ENCODE measurements around the gene SKIC2. TPM values are rescaled to one million over a fixed set of nuclear protein-coding genes. Genes with fewer than 3 reads are reported as not detected.
"Not testable (repeated sequence)": the region's sequence is repeated elsewhere in the genome, so short reads cannot be mapped to it uniquely, and the experiment has no call there.

Gene SKIC2
- total RNA-seq, 1 donor from 2014 or later, result 47.3 TPM

DNA sequence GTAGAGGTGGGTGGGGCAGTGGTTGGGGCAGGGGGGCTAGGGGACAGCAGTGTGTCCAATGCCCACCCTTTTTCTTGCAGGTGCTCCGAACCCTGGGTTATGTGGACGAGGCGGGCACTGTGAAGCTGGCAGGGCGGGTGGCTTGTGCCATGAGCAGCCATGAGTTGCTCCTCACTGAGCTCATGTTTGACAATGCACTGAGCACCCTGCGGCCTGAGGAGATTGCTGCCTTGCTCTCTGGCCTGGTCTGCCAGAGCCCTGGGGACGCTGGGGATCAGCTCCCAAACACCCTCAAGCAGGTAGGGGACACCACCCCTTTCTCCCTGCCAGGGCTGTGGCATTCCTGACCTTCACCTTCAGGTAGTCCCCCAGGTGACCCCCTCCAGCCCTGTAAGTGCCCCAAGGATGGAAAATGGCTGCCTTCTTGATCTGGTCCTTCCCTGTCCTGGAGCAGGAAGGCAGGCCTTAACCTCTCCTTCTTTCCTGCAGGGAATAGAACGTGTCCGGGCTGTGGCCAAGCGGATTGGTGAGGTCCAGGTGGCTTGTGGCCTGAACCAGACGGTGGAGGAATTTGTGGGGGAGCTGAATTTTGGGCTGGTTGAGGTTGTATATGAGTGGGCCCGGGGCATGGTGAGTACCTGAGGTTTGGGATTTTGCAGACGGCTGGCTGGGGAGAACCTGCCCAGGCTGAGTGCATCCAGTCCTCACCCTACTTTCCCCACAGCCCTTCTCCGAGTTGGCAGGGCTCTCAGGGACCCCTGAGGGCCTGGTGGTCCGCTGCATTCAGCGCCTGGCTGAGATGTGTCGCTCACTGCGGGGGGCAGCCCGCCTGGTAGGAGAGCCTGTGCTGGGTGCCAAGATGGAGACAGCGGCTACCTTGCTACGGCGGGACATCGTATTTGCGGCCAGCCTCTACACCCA is 10.1 kb downstream of the SKIC2 start:
- DNase-seq (ENCODE audit: low read depth), result no peak

DNA sequence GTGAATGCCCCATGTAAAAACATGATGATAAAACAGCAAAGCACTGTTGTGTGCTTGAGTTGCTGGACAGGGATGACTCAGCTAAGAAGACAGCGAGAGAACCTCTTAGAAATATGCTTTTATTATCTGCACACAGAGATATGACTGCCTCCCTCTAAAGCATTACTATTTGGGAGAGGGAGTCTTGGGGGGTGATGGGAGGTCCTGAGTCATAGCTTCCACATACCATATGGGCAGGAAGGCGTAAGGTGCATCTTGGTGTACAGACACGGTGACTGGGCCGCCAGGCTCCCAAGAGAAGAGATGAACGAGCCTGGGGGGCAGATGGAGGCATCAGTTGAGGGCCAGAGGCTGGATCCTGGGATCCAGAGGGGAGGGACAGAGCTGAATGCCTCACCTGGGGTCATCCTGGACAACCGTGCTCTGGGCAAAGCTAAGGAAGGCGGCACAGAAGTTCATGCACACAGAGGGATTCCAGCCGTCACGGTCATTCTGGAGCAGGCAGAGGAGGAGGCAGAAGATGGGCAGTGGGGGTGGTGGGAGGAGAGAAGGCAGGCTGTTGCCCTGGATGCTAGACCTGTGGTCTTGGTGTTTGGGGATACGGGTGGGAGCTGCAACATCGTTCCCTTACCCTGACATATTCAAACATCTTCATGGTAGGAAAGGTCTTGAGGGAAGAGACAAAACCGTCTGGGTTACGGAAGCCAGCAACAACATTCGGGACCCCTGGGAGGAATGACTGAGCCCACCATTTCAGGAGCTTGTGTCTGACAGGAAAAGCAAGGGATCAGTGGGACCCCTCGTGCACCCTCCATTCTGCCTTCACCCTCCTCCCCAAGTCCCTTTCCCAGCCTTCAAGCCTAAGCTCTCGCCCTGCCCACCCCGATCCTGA is 11.0 kb downstream of the SKIC2 start:
- no peak for DNase-seq (ENCODE audit: low read depth)

DNA sequence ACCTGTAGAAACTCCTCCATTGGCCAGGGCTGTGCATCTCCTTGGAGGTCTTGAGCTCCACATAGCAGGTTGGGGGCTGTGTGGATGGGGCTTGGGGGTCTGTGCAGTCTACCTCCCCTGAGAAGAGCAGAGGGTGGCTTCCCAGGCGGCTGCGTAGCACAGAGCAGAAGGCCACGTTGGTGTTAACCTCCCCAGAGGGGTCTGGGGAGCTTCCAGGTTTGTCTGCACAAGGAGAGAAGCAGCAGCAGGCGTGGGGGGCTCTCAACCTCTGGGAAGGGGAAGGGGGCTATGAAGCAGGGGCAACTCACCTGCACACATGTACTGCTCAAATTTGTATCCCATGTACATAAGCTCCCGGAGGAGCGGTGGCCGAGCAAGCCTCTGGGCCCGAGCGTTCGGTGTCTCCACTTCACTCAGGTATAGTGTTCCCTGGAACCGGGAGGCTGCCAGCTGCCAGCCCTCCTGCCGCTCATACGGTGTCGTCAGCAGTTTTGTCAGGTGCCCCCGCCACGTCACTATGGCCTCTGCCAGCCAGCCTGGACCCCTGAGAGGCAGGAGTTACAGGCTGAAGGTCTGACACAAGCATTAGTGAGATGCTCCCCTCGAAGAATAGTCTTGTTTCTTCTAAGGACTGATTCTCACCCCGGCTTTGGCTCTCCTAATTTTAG is 11.8 kb downstream of the SKIC2 start:
- no peak for DNase-seq (ENCODE audit: low read depth)

DNA sequence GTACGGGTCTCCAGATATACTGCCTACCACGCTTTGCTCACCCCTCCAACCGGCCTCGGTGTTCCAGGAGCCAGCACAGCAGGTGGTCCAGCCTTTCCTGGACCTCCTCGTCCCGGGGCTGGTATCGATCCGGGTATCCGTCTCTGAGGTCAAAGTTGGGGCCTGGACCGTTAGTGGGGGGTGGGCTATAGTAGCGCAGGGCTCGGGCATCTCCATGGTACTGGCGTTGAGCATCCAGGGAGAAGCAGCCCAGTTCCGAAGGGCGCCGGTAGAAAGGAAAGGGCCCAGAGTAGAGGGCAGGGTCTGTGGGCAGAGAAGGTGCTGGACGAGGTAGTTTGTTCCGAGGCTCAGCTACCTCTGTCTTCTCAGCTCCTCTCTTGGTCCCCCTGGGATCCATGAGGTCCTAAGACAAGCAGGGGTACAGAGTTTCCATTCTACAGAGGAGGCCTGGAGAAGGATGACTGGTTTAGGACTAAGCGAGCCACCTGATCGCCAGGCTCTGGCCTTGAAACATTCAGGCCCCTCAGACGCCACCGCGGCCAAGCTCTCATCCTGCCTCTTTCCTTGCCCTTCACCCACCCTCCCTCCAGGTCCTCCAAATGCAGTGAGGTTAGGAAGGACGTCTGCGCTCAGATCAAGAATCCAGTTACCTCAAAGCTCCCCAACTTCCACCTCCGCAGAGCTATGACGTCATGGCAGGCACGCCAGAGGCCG is 12.5 kb downstream of the SKIC2 start:
- no peak for DNase-seq (ENCODE audit: low read depth)

DNA sequence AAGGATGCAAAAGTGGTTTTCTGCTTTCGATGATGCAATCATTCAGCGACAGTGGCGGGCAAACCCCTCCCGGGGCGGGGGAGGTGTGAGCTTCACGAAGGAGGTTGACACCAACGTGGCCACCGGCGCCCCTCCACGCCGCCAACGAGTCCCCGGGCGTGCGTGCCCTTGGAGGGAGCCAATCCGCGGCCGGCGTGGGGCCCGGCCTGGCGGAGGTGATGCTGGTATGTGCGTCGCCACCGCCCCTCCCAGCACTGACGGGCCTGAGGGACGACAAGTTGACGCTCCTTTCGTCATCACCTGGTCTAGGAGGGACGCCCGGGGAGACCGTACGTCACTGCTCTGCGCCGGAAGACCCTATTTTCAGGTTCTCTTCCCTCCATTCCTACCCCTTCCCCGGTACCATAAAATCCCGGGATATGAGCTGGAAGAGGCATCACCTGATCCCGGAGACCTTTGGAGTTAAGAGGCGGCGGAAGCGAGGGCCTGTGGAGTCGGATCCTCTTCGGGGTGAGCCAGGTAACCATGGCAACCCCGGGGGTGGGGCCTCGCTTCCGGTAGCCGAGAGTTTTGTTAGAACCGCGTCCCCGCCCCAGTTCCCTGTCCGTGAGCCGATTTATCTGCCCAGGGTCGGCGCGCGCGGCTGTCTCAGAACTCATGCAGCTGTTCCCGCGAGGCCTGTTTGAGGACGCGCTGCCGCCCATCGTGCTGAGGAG is 13.2 kb downstream of the SKIC2 start, which contains the start of gene DXO:
TSS of gene DXO (minus strand) at position 146 of the 716 bp plus-strand sequence. CDS start 463 bp downstream, outside the sequence.
- peak; percentile 95 for DNase-seq (ENCODE audit: low read depth)

DNA sequence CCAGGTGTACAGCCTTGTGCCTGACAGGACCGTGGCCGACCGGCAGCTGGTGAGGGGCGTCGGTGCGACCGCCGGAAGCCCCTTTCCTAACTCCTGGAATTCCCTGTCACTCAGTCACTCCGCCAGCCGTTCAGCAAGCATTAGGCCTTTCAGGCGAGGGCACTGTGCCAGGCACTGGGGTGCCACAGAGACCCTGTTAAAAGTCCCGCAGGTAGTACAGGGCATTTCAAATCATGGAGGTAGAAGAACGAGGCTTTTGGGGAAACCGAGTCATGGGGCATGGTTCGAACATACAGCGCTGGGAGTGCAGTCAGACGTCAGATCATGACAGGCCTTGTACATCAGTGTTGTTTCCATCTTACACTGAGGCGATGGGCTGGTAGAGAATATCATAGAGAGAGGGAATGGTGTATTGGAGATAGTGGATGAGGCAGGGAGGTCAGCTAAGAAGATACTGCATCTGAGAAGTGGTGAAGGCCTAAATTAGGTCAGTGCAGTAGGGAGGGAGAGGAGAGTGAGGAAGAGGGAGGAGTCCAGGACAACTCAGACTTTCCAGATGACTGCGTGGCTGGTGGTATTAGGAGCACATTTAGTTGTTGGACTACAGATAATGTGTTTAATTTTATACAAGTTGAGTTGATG is 13.9 kb downstream of the SKIC2 start:
- peak; percentile 16 for DNase-seq (ENCODE audit: low read depth)

DNA sequence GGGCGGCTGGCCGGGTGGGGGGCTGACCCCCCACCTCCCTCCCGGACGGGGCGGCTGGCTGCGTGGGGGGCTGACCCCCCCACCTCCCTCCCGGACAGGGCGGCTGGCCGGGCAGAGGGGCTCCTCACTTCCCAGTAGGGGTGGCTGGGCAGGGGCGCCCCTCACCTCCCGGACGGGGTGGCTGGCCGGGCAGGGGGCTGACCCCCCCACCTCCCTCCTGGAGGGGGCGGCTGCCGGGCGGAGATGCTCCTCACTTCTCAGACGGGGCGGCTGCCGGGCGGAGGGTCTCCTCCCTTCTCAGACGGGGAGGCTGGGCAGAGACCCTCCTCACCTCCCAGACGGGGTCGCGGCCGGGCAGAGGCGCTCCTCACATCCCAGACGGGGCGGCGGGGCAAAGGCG is 17.1 kb downstream of the SKIC2 start:
- not testable (repeated sequence) for DNase-seq (ENCODE audit: low read depth)

DNA sequence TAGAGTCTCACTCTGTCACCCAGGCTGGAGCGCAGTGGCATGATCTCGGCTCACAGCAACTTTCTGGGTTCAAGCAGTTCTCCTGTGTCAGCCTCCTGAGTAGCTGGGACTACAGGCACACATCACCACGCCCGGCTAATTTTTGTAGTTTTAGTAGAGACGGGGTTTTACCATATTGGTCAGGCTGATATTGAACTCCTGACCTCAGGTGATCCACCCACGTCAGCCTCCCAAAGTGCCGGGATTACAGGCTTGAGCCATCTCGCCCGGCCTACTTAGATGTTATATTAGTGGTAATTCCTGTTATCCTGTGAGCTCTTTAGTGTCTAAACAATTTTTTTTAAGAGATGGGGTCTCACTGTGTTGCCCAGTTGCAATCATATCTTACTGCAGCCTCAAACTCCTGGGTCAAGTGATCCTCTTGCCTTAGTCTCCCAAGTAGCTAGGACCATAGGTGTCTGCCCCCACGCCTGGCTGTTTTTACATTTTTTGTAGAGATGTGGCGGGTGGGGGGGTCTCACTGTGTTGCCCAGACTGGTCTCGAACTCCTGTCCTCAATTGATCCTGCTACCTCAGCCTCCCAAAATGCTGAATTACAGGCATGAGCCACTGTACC is 18.9 kb downstream of the SKIC2 start:
- no peak for DNase-seq (ENCODE audit: low read depth)

DNA sequence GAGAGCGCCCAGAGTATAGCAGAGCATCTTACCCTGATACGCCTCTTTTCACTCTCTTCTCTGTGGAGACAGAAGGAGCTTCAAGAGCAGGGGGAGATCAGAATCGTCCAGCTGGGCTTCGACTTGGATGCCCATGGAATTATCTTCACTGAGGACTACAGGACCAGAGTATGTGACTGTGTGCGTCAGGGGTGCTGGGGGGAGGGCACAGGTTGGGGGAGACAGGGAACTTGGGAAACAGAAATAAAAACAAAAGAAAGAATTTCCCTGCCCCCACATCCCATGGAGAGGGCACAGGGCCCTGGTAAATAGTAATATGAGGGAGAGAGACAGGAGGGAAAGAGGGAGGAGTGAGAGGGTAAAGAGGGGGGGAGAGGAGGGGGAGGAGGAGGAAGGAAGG is 19.9 kb downstream of the SKIC2 start:
- DNase-seq (ENCODE audit: low read depth), result no peak

DNA sequence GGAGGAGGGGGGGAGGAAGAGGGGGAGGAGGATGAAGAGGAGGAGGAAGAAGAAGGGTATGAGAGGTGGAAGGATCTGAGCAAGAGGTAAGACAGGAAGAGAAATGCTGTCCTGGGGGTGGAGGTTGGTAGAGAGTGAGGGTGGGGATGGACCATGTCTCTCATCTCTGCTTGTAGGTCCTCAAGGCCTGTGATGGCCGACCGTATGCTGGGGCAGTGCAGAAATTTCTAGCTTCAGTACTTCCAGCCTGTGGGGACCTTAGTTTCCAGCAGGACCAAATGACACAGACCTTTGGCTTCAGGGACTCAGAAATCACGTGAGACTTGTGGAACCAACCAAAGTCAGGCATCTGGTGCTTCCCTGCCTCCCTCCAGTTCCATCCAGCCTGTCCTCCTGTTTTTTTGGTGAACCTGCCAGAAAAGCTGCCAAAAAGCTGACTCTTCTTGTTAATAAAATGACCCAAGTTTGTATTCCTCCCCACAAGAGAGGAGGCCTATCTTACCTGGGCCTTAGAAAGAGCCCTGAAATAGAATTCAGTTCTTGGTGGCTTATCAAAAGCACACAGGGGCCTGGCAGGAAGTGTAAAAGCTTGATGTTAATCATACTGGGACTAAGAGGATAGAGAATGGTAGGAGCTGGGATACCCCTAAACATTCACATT is 20.4 kb downstream of the SKIC2 start:
- DNase-seq (ENCODE audit: low read depth), result no peak

DNA sequence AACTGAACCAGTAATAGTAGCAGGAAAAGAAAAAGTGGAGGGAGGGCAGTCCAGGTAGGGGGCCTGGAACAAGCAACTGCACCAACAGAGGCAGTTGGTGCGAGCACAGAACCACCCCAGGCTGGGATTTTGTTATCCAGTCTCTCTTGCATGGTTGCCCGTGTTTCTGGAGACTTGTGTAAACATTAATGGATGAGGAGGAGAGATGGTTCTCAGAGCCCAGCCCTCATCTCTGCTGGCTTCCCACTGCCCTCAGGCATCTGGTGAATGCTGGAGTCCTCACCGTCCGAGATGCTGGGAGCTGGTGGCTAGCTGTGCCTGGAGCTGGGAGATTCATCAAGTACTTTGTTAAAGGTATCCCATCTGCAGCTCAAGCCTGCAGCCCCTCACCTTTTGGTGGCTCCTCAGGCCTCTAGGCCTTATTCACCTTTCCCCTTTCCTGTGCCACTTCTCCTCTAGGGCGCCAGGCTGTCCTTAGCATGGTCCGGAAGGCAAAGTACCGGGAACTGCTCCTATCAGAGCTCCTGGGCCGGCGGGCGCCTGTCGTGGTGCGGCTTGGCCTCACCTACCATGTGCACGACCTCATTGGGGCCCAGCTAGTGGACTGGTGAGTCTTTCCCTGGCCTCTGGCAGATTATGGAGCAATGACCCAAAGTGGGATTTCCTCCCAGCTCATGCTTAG is 21.4 kb downstream of the SKIC2 start:
- DNase-seq (ENCODE audit: low read depth), result peak; percentile 26

DNA sequence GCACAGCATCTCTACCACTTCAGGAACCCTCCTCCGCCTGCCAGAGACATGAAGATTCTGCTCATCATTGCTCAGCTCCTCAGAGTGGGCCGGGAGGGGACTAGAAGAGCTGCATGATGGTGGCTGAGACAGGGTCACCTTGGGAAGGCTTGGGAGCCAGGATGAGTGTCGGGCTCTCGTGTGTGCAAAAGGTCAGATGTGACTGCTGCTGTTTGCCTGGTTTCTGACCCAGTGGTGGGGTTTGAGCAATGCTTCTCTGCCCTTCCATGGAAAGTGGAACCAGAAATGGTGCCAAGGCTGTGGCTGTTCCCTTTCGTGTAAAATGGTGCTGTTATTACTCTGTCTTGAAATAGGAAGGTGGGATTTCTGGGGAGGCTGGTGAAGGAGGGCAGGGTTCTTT is 22.0 kb downstream of the SKIC2 start:
- not testable (repeated sequence) for DNase-seq (ENCODE audit: low read depth)

DNA sequence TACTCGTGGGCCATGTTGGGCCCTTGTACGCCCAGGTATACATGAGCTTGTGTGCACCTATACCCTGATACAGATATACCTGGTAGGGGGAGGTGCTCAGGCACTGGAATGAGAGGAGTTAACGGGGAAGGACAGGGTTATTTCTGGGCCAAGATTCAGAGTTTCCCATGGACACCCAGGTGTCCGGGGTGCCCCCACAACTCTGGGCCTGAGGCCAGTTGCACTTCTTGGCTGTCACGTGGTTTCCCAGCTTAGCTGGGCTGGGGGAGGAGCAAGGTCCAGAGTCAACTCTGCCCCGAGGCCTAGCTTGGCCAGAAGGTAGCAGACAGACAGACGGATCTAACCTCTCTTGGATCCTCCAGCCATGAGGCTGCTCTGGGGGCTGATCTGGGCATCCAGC is 22.8 kb downstream of the SKIC2 start, which contains the start of gene C4A:
TSS of gene C4A (plus strand) at position 314 of the 400 bp plus-strand sequence. CDS start at position 365, 51 bp downstream.
- not testable (repeated sequence) for DNase-seq (ENCODE audit: low read depth)

DNA sequence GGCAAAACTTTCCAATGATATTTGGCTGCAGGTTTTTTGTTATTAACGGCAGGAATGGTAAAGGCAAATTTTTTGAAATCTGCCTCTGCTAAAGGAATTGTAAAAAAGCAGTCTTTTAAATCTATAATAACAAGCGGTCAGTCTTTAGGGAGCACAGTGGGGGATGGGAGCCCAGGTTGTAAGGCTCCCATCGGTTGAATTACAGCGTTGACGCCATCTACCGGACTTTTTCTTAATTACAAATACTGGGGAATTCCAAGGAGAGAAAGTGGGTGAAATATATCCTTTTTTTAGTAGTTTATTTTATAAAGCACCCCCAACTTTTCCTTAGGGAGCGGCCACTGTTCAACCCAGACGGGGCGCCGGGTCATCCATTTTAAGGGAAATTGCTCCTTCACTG is 30.4 kb downstream of the SKIC2 start:
- not testable (repeated sequence) for DNase-seq (ENCODE audit: low read depth)

DNA sequence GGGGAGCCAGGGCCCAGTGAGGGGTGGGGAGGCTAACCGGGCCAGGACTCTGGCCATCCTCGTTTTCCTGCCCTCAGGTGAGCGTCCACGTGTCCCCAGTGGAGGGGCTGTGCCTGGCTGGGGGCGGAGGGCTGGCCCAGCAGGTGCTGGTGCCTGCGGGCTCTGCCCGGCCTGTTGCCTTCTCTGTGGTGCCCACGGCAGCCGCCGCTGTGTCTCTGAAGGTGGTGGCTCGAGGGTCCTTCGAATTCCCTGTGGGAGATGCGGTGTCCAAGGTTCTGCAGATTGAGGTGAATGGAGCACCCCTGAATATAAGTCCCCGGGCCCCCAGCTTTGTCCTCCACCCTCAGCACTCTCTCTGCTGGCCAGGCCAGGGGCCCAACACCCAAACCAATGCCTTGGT is 35.4 kb downstream of the SKIC2 start:
- not testable (repeated sequence) for DNase-seq (ENCODE audit: low read depth)

DNA sequence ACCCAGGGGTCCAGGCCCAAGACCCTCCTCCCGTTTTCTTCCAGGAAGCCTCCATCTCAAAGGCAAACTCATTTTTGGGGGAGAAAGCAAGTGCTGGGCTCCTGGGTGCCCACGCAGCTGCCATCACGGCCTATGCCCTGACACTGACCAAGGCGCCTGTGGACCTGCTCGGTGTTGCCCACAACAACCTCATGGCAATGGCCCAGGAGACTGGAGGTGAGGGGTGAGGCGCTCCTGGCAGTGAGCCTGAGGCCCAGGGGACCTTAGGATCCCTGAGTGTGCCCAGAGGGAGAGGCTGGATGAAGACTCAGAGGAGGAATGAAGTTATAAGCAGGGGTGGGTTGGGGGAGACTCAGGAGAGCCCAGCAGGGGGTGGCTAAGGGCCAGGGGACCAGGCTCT is 37.4 kb downstream of the SKIC2 start:
- not testable (repeated sequence) for DNase-seq (ENCODE audit: low read depth)

DNA sequence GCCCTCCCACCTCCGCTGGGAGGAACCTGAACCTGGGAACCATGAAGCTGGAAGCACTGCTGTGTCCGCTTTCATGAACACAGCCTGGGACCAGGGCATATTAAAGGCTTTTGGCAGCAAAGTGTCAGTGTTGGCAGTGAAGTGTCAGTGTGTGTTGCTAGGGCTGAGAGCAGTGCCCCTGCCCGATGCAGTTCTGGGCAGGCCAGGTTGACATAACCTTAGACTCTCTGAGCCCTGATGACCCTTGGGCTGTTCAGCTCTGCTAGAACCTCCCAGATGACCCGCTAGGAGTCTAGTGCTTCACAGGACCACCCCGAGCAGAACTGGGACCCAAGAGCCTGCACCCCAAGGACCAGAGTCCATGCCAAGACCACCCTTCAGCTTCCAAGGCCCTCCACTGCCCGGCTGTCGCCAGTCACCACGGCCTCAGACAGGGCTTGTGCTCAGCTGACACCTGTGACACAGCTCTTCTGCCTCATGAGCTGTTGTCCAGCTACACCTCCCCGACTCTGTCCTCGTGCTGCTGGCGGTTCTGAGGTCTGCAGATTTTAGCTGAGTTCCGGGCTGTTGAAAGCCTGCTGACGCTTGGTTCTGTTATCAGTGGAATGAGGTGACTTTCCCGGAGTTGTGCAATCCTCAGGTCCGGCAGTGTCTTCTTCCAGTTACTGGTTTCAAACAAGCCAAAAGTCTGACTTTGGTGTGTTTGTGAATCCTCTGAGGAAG is 43.7 kb downstream of the SKIC2 start:
- not testable (repeated sequence) for DNase-seq (ENCODE audit: low read depth)

DNA sequence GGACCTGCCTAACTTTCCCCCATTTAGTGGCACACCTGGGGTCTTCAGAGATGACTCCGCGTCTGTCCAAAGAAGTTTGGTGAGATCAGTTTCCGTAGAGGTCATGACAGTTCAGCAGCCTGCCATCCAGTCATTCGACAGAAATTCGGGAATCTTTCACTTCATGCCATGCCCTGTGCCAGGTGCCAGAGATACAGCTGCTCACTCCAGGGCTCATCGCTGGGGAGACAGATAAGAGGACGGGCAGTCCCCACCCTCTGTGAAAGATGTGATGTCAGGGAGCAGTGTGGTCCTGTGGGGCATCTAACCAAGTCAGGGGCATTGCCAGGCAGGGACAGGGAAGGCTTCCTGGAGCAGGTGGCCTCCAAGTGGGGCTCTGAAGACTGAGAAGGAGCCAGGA is 44.3 kb downstream of the SKIC2 start:
- not testable (repeated sequence) for DNase-seq (ENCODE audit: low read depth)
